Calu3 (cell line): ENCODE results near the gene ZNF888. TPM values are rescaled to one million over a fixed set of nuclear protein-coding genes. Genes with fewer than 3 reads are reported as not detected.
"Not testable (repeated sequence)": the region's sequence is repeated elsewhere in the genome, so short reads cannot be mapped to it uniquely, and the experiment has no call there.

ENCODE experiments used
- BruUV-seq: library from RNA; stranded (reverse); fragments of 400-500 nt; replicated peaks from 2 replicates; lab custom pipeline; 2021; lab: Mats Ljungman, UMichigan
- CTCF ChIA-PET: fragments of 300-600 bp; sonication (Branson Sonifier 250); formaldehyde crosslinking; loops from one replicate; lab custom pipeline; 2022; ENCODE audit warnings: antibody characterized with exemption; lab: Charles Lee
- DNase-seq: peaks from one replicate; pipeline ENCODE4 v3.0.0; 2022
- H3K27ac Mint-ChIP-seq: one replicate; pipeline ENCODE4 v1.8.0; 2022; ENCODE audit warnings: mixed read lengths; ENCODE audit not compliant: unreplicated experiment
- H3K27me3 Mint-ChIP-seq: one replicate; pipeline ENCODE4 v1.8.0; 2022; ENCODE audit warnings: mixed read lengths; ENCODE audit not compliant: unreplicated experiment
- H3K36me3 Mint-ChIP-seq: one replicate; pipeline ENCODE4 v1.8.0; 2022; ENCODE audit warnings: mild to moderate bottlenecking, moderate library complexity, mixed read lengths; ENCODE audit not compliant: insufficient read depth, unreplicated experiment
- H3K4me1 Mint-ChIP-seq: one replicate; pipeline ENCODE4 v1.8.0; 2022; ENCODE audit warnings: mild to moderate bottlenecking, low read depth, mixed read lengths; ENCODE audit not compliant: unreplicated experiment
- H3K4me3 Mint-ChIP-seq: one replicate; pipeline ENCODE4 v1.8.0; 2022; ENCODE audit warnings: mild to moderate bottlenecking, low read depth, moderate library complexity, mixed read lengths; ENCODE audit not compliant: unreplicated experiment
- H3K9me3 Mint-ChIP-seq: one replicate; pipeline ENCODE4 v1.8.0; 2022; ENCODE audit warnings: low read depth, mixed read lengths; ENCODE audit not compliant: unreplicated experiment
- CTCF ChIP-seq: fragments of 200-600 bp; IDR thresholded peaks from one replicate; pipeline ENCODE4 v1.8.0; 2022; ENCODE audit warnings: antibody characterized with exemption; ENCODE audit not compliant: unreplicated experiment
- intact Hi-C: fragments of 100-400 bp; cut with micrococcal nuclease; formaldehyde crosslinking; loops from one replicate; pipeline ENCODE4 v1.10.0; 2022; ENCODE audit not compliant: unreplicated experiment
- total RNA-seq: library from RNA; stranded (reverse); gene quantifications from 2 replicates; pipeline ENCODE4 v1.2.3, GENCODE V29; 2022

Gene ZNF888
- total RNA-seq, 1 experiment from 2014 or later = 25.5 TPM

- no peak overlapping the region for H3K27ac Mint-ChIP-seq
- CTCF ChIA-PET = no interaction called here
- no peaks in the 10 kb centered on the region for H3K4me1 Mint-ChIP-seq
- BruUV-seq = no TSS peak
- H3K4me3 Mint-ChIP-seq = no peak overlapping the region
- H3K9me3 Mint-ChIP-seq = peaks cover 26% of the 10 kb centered on the region
- intact Hi-C loops = no loop called here
- DNase-seq = no peak
- no peak for TF ChIP-seq CTCF
- no peaks in the 10 kb centered on the region for H3K36me3 Mint-ChIP-seq
- H3K27me3 Mint-ChIP-seq = no peaks in the 10 kb centered on the region
These were observed 42.3 kb downstream of the ZNF888 start for GRCh38 chr19:52880895-52881389.

- H3K27me3 Mint-ChIP-seq, DNase-seq, H3K4me3 Mint-ChIP-seq, H3K36me3 Mint-ChIP-seq, intact Hi-C loops, H3K4me1 Mint-ChIP-seq, H3K27ac Mint-ChIP-seq, BruUV-seq: not testable (repeated sequence)
- peaks cover 42% of the 10 kb centered on the region for H3K9me3 Mint-ChIP-seq
- CTCF ChIA-PET = interaction anchor here (0.6 kb wide), 1 partner anchor 285 kb away, joined by 5 read pairs; no protein-coding TSS in a partner anchor
These were observed 50.2 kb downstream of the ZNF888 start for GRCh38 chr19:52872996-52873395.

- CTCF ChIA-PET = interaction anchor here (0.6 kb wide), 1 partner anchor 13 kb away, joined by 6 read pairs; no protein-coding TSS in a partner anchor
- no peak overlapping the region for H3K4me3 Mint-ChIP-seq
- H3K4me1 Mint-ChIP-seq = no peaks in the 10 kb centered on the region
- peaks cover 34% of the 10 kb centered on the region for H3K9me3 Mint-ChIP-seq
- H3K27ac Mint-ChIP-seq = no peak overlapping the region
- H3K36me3 Mint-ChIP-seq = no peaks in the 10 kb centered on the region
- intact Hi-C loops = no loop called here
- no peaks in the 10 kb centered on the region for H3K27me3 Mint-ChIP-seq
- no peak for TF ChIP-seq CTCF
- no TSS peak for BruUV-seq
- no peak for DNase-seq
These were observed 51.8 kb downstream of the ZNF888 start for GRCh38 chr19:52871466-52871865.

- H3K27me3 Mint-ChIP-seq, intact Hi-C loops, H3K27ac Mint-ChIP-seq, DNase-seq, H3K4me1 Mint-ChIP-seq, H3K4me3 Mint-ChIP-seq, BruUV-seq, H3K36me3 Mint-ChIP-seq: not testable (repeated sequence)
- CTCF ChIA-PET = interaction anchor here (0.6 kb wide), 1 partner anchor 126 kb away, joined by 3 read pairs; no protein-coding TSS in a partner anchor
- H3K9me3 Mint-ChIP-seq = peaks cover 22% of the 10 kb centered on the region
These were observed 55.2 kb downstream of the ZNF888 start for GRCh38 chr19:52868031-52868430.

- H3K4me3 Mint-ChIP-seq = peak within 1 kb of the TSS; percentile 84
- H3K9me3 Mint-ChIP-seq = peaks cover 14% of the 10 kb centered on the region
- intact Hi-C loops = loop anchor here (10.0 kb wide), 1 partner anchor 47 kb away; no protein-coding TSS in a partner anchor
- H3K27me3 Mint-ChIP-seq, CTCF ChIA-PET, H3K4me1 Mint-ChIP-seq, BruUV-seq: not testable (repeated sequence)
- H3K27ac Mint-ChIP-seq = peak within 1 kb of the TSS; percentile 60
- DNase-seq = peak; percentile 69
- H3K36me3 Mint-ChIP-seq = peaks cover 17% of the 10 kb centered on the region
These were observed 65.6 kb downstream of the ZNF888 start, which contains the start of gene ZNF468 for GRCh38 chr19:52857378-52858191. Gene ZNF468, minus strand, starts transcription at chr19:52857619. Its CDS starts 3,347 bp downstream, at chr19:52854272.

- H3K27me3 Mint-ChIP-seq, H3K4me1 Mint-ChIP-seq, CTCF ChIA-PET: not testable (repeated sequence)
- Mint-ChIP-seq H3K4me3 (peak overlapping the region; percentile 84), H3K36me3 (peaks cover 17% of the 10 kb centered on the region), H3K27ac (peak overlapping the region; percentile 60), H3K9me3 (peaks cover 11% of the 10 kb centered on the region)
- intact Hi-C loops = loop anchor here (10.0 kb wide), 1 partner anchor 48 kb away; no protein-coding TSS in a partner anchor
- DNase-seq = peak; percentile 5
- TSS peak; percentile 69 for BruUV-seq
These were observed 66.5 kb downstream of the ZNF888 start for GRCh38 chr19:52856540-52857377.
